Left colon (tissue), 2 donors: Measurements from ENCODE around the gene CFAP221. TPM values are rescaled to one million over a fixed set of nuclear protein-coding genes. Genes with fewer than 3 reads are reported as not detected.
"Not testable (repeated sequence)": the region's sequence is repeated elsewhere in the genome, so short reads cannot be mapped to it uniquely, and the experiment has no call there.

Experiments
- ATAC-seq: fragments of 200-7000 bp; cut with Tn5 transposase; one replicate; pipeline ENCODE4 v1.9.1; 2020; ENCODE audit warnings: mild to moderate bottlenecking, moderate library complexity
- DNase-seq, 2 donors: peaks; one replicate each; pipeline ENCODE4 v3.0.0-alpha.2; 2020
- intact Hi-C, 2 donors: fragments of 100-400 bp; cut with DNase I in 1 of 2; cut with micrococcal nuclease in 1 of 2; formaldehyde crosslinking; loops; one replicate each; pipeline versions ENCODE4 v1.11.2 to v1.14.0; 2022; cut with DNase I, micrococcal nuclease
- total RNA-seq, 2 donors: library from RNA; stranded (reverse); fragmentation: NEBNext Ultra II Directional; extraction: Animal tissue kit (Norgen Biotek cat#: 25700); gene quantifications; one replicate each; pipeline ENCODE4 v1.2.1, GENCODE V29; 2021
- donor health status: DM: no; HTN: no; CAD: no.
- donor health status: DM: yes; HTN: yes; CAD: no.

The CFAP221 gene
- total RNA-seq, 2 donors from 2014 or later: not detected

- intact Hi-C loops: loop anchor here in 1 of 2 donors (10.0 kb wide), 1 partner anchor 369 kb away; no protein-coding TSS in a partner anchor
- ATAC-seq: no peak
- no peak for DNase-seq
Measured at GRCh38 chr2:119575439-119575838, 31.2 kb downstream of the CFAP221 start.

GRCh38 chr2:119579424-119580295 is 35.4 kb downstream of the CFAP221 start:
- intact Hi-C loops: loop anchor here in 1 of 2 donors (10.0 kb wide), 1 partner anchor 365 kb away; no protein-coding TSS in a partner anchor
- no peak for DNase-seq
- ATAC-seq: no peak

GRCh38 chr2:119580550-119581072 is 36.4 kb downstream of the CFAP221 start:
- ATAC-seq: no peak
- intact Hi-C loops: no loop called here
- DNase-seq: no peak

DNA sequence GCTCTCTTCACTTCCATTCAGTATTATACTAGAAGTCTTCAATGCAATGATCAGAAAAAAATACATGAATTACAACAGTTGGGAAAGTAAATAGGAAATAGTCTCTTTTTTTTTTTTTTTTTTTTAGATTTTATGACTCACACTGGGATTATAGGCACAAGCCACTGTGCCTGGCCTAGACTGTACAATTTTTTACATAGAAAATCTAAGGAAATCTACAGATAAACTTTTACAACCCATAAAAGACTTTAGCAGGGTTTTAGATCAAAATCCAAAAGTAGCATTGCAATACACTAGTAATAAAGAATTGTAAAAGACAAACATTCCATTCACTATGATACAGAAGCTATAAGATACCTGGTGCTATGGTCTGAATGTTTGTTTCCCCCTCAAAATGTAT is 39.0 kb downstream of the CFAP221 start:
- ATAC-seq (peak; percentile 57), DNase-seq (no peak)
- intact Hi-C loops: no loop called here

- DNase-seq (no peak), ATAC-seq (no peak)
- intact Hi-C loops: no loop called here
Measured at GRCh38 chr2:119584469-119584868, 40.2 kb downstream of the CFAP221 start.

GRCh38 chr2:119586085-119586484 is 41.8 kb downstream of the CFAP221 start:
- ATAC-seq: no peak
- no peak for DNase-seq
- intact Hi-C loops: no loop called here

- intact Hi-C loops: no loop called here
- DNase-seq (no peak), ATAC-seq (no peak)
Measured at GRCh38 chr2:119590873-119591272, 46.6 kb downstream of the CFAP221 start.

DNA sequence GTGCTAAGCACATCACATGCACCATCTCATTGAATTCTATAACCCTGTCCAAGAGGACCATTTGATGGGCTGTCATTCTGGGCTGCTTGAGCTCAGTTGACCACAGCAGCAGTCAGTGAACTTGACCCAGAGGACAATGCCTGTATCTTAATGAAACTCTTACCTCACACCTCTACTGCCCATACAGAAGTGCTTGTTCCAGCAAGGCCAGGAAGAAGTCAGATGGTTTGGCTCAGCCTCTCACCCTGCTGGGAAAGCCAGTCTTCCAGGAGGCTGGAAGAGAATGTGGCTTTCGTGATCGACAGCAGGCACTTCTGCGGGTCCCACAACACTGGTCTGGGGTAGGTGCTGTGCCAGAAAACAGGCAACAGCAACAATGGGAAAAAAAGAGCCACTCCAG is 47.3 kb downstream of the CFAP221 start:
- ATAC-seq (no peak), DNase-seq (no peak)
- intact Hi-C loops: no loop called here

DNA sequence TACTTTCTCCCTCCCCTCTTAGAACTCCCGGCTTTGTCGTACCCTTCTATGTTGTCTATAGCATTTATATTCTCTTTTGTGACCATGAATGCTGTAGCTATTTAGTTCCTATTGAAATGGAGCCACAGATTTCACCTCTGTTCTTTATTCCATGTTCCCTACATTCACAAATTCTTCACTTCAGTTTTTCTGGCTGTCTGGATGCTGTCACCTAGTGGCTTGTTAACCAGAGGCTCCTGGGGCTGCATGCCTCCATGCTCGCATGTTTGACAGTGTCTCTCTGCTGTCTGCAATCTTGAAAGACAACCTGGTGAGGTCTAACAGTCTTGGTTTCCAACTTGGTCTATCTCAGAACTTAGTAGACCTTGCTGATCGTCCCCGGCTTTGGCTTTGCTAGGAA is 48.2 kb downstream of the CFAP221 start:
- DNase-seq (no peak), ATAC-seq (no peak)
- intact Hi-C loops: no loop called here

DNA sequence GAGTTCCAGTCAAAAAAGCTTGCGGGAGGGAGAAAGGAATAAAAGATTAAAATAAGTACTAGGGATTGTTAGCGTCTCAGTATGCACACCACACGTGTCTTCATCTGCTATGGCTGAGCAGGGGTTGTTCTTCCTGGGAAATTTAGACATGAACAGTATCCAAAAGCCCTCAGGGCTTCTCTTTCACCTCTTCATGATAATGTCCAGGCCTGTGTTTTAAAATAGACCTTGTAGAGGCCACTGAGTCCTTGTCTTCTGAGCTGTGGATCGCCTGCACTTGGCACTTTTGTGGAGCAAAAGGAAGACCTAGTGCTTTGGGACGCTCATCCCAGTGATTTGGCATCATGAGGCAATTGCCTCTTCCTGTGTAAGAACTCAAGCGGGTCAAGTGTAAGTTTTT is 52.4 kb downstream of the CFAP221 start:
- ATAC-seq (no peak), DNase-seq (no peak)
- intact Hi-C loops: no loop called here

GRCh38 chr2:119598596-119599263 is 54.5 kb downstream of the CFAP221 start:
- ATAC-seq (peak; percentile 57), DNase-seq (no peak)
- intact Hi-C loops: no loop called here

GRCh38 chr2:119599384-119599783 is 55.1 kb downstream of the CFAP221 start:
- ATAC-seq: no peak
- DNase-seq: no peak
- intact Hi-C loops: no loop called here

GRCh38 chr2:119605096-119605495 is 60.8 kb downstream of the CFAP221 start:
- intact Hi-C loops: no loop called here
- no peak for ATAC-seq
- no peak for DNase-seq

DNA sequence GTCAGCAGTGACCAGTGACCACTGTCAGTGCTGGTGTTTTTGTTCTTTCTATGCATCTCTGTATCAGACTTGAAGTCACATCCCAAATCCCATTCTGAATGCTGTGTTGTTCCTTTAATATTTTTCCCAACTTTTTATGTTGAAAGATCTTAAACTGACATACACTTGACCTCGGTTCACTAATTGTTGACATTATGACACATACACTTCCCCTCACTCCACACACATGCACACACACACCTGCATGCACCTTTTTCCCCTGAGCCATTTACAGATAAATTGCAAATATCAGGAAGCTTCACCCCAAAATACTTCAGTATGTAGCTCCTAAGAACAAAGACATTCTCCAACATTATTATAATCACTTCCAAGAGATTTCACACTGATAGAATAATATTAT is 62.4 kb downstream of the CFAP221 start:
- ATAC-seq: no peak
- no peak for DNase-seq
- intact Hi-C loops: no loop called here

- DNase-seq (no peak), ATAC-seq (no peak)
- intact Hi-C loops: no loop called here
Measured at GRCh38 chr2:119608553-119608952, 64.3 kb downstream of the CFAP221 start.

GRCh38 chr2:119609337-119609736 is 65.1 kb downstream of the CFAP221 start:
- ATAC-seq (no peak), DNase-seq (no peak)
- intact Hi-C loops: no loop called here

GRCh38 chr2:119614140-119614539 is 69.9 kb downstream of the CFAP221 start:
- intact Hi-C loops, DNase-seq, ATAC-seq: not testable (repeated sequence)

GRCh38 chr2:119616421-119616820 is 72.2 kb downstream of the CFAP221 start:
- ATAC-seq (no peak), DNase-seq (no peak)
- intact Hi-C loops: no loop called here

DNA sequence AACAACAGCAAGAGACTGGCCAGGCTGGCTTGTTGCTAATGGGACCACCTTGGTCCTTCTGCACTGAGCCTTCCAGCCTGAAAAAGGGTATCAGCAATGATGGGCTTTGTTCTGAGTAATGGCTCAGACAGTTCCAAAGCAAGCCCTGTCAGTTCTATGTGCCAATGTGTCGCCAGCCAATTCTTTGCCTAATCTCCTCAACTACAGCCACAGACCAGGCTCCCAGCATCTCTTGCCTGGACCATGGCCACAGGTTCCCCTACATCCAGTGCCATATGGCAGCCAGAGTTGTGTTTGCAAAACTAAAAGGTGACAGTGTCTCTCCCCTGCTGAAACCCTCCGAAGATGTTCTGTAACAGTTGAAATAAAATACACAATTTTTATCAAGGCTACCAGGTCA is 73.2 kb downstream of the CFAP221 start:
- intact Hi-C loops: no loop called here
- ATAC-seq: no peak
- DNase-seq: no peak

GRCh38 chr2:119618725-119619124 is 74.5 kb downstream of the CFAP221 start:
- ATAC-seq, intact Hi-C loops, DNase-seq: not testable (repeated sequence)
